ENCODE data around the gene LYZ. TPM values are rescaled to one million over a fixed set of nuclear protein-coding genes. Genes with fewer than 3 reads are reported as not detected.

The LYZ gene
- total RNA-seq, 2 donors from 2014 or later: 10.8 to 35.4 TPM

DNA sequence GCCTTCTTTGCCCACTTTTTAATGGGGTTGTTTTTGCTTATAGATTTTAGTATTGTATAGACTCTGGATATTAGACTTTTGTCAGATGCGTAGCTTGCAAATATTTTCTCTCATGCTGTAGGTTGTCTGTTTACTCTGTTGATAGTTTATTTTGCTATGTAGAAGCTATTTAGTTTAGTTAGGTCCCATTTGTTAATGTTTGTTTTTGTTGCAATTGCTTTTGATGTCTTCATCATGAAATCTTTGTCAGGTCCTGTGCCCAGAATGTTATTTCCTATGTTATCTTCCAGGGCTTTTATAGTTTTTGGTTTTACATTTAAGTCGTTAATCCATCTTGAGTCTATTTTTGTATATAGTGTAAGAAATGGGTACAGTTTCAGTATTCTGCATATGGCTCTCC is 30.0 kb upstream of the LYZ start:
- TF ChIP-seq, protein P1, sequence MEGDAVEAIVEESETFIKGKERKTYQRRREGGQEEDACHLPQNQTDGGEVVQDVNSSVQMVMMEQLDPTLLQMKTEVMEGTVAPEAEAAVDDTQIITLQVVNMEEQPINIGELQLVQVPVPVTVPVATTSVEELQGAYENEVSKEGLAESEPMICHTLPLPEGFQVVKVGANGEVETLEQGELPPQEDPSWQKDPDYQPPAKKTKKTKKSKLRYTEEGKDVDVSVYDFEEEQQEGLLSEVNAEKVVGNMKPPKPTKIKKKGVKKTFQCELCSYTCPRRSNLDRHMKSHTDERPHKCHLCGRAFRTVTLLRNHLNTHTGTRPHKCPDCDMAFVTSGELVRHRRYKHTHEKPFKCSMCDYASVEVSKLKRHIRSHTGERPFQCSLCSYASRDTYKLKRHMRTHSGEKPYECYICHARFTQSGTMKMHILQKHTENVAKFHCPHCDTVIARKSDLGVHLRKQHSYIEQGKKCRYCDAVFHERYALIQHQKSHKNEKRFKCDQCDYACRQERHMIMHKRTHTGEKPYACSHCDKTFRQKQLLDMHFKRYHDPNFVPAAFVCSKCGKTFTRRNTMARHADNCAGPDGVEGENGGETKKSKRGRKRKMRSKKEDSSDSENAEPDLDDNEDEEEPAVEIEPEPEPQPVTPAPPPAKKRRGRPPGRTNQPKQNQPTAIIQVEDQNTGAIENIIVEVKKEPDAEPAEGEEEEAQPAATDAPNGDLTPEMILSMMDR (IDR thresholded peaks at IDR 0.05): no peak
- Histone ChIP-seq H3K36me3 (no peaks in the 10 kb centered on the region), H3K4me3 (no peak overlapping the region), H3K27me3 (no peaks in the 10 kb centered on the region), H3K27ac (no peak overlapping the region), H3K4me1 (no peaks in the 10 kb centered on the region), H3K9me3 (peaks cover 0 to 9% of the 10 kb centered on the region in 2 donors)
- no peak for DNase-seq (ENCODE audit: low spot score)

GRCh38 chr12:69321351-69321750 is 26.8 kb upstream of the LYZ start:
- no peak overlapping the region for H3K4me3 ChIP-seq
- no peaks in the 10 kb centered on the region for H3K36me3 ChIP-seq
- peaks cover 0 to 4% of the 10 kb centered on the region in 2 donors for H3K9me3 ChIP-seq
- TF ChIP-seq, protein P1 (IDR thresholded peaks at IDR 0.05): no peak
- no peak overlapping the region for H3K27ac ChIP-seq
- no peaks in the 10 kb centered on the region for H3K4me1 ChIP-seq
- no peaks in the 10 kb centered on the region for H3K27me3 ChIP-seq
- DNase-seq (ENCODE audit: low spot score): no peak

DNA sequence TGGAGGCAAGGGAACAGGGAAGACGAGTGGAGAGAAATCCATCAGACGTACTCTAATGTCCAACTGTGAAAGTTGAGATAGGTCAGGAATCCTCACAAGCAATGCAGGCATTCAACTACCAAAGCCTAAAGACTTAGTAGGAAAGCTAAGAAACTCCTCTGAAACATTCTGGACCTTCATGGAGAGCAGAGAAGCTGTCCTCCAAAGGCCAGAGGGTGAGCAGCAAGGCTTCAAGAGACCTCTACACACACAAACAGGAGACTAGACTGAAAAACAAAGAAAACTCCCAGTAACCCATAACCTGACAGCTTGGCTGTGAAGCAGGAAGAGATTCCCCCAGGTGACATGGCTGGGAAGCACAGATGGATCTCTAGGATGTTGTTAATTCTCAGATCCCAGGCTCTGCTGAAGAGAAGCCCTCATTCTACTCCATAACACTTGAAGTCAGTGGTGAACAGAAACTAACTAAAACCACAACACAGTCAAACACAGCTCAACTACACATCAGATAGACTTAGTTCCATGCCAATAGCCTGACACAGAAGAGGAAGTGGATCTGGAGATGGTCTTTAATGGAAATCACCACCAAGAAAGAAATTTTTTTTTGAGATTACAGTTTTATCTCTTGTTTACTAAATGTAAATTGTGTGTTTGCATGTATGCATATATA is 23.2 kb upstream of the LYZ start:
- Histone ChIP-seq H3K4me3 (no peak overlapping the region), H3K4me1 (no peaks in the 10 kb centered on the region), H3K36me3 (no peaks in the 10 kb centered on the region), H3K9me3 (no peaks in the 10 kb centered on the region), H3K27ac (no peak overlapping the region), H3K27me3 (no peaks in the 10 kb centered on the region)
- no peak for DNase-seq (ENCODE audit: low spot score)
- TF ChIP-seq, protein P1 (IDR thresholded peaks at IDR 0.05): no peak

GRCh38 chr12:69328426-69328825 is 19.8 kb upstream of the LYZ start:
- no peaks in the 10 kb centered on the region for H3K36me3 ChIP-seq
- no peak for DNase-seq (ENCODE audit: low spot score)
- no peak overlapping the region for H3K4me3 ChIP-seq
- TF ChIP-seq, protein P1 (IDR thresholded peaks at IDR 0.05): no peak
- no peaks in the 10 kb centered on the region for H3K27me3 ChIP-seq
- H3K9me3 ChIP-seq: no peaks in the 10 kb centered on the region
- peaks cover 0 to 15% of the 10 kb centered on the region in 2 donors for H3K4me1 ChIP-seq
- no peak overlapping the region for H3K27ac ChIP-seq

GRCh38 chr12:69329669-69330428 is 18.3 kb upstream of the LYZ start:
- TF ChIP-seq, protein P1 (IDR thresholded peaks at IDR 0.05): no peak
- DNase-seq (ENCODE audit: low spot score): no peak
- peaks cover 0 to 15% of the 10 kb centered on the region in 2 donors for H3K4me1 ChIP-seq
- no peak overlapping the region for H3K4me3 ChIP-seq
- no peaks in the 10 kb centered on the region for H3K36me3 ChIP-seq
- H3K27me3 ChIP-seq: no peaks in the 10 kb centered on the region
- H3K9me3 ChIP-seq: no peaks in the 10 kb centered on the region
- no peak overlapping the region for H3K27ac ChIP-seq
